Measurements from ENCODE around the gene SMPD2.

SMPD2 gene

GRCh38 chr6:109434456-109434855 lies 6.1 kb upstream of the SMPD2 start:
- Mint-ChIP-seq H3K36me3 (ENCODE audit: insufficient read depth) (peaks cover 6% of the 10 kb centered on the region), H3K9me3 (no peaks in the 10 kb centered on the region), H3K4me3 (no peak overlapping the region), H3K27ac (no peak overlapping the region), H3K27me3 (peaks cover 0 to 8% of the 10 kb centered on the region in 2 donors), H3K4me1 (ENCODE audit: low read depth in 2 of 2) (no peaks in the 10 kb centered on the region)
- DNase-seq (no peak), ATAC-seq (replicated peaks) (no peak)

- no peak overlapping the region for H3K27ac Mint-ChIP-seq
- no peak for ATAC-seq (replicated peaks)
- H3K36me3 Mint-ChIP-seq (ENCODE audit: insufficient read depth) = peaks cover 12% of the 10 kb centered on the region
- peaks cover under 1 to 1% of the 10 kb centered on the region in 2 donors for H3K4me1 Mint-ChIP-seq (ENCODE audit: low read depth in 2 of 2)
- DNase-seq = no peak
- H3K9me3 Mint-ChIP-seq = no peaks in the 10 kb centered on the region
- peaks cover 0 to 8% of the 10 kb centered on the region in 2 donors for H3K27me3 Mint-ChIP-seq
- no peak overlapping the region for H3K4me3 Mint-ChIP-seq
Measured at GRCh38 chr6:109436041-109436440, 4.5 kb upstream of the SMPD2 start.

GRCh38 chr6:109441069-109441816 lies 719 bp downstream of the SMPD2 start:
- peaks cover 31% of the 10 kb centered on the region for H3K36me3 Mint-ChIP-seq (ENCODE audit: insufficient read depth)

GRCh38 chr6:109442393-109442924 lies 1.9 kb downstream of the SMPD2 start:
- ATAC-seq (replicated peaks) = no peak
- H3K4me3 Mint-ChIP-seq = peak overlapping the region; percentile 88 to 96
- no peak for DNase-seq
- H3K9me3 Mint-ChIP-seq = no peaks in the 10 kb centered on the region
- peak overlapping the region; percentile 89 to 98 for H3K27ac Mint-ChIP-seq
- H3K4me1 Mint-ChIP-seq (ENCODE audit: low read depth in 2 of 2) = peaks cover 22 to 24% of the 10 kb centered on the region in 2 donors
- peaks cover 40% of the 10 kb centered on the region for H3K36me3 Mint-ChIP-seq (ENCODE audit: insufficient read depth)
- no peaks in the 10 kb centered on the region for H3K27me3 Mint-ChIP-seq

More at GRCh38 chr6:109441069-109441816, 719 bp downstream of the SMPD2 start:
- Mint-ChIP-seq H3K4me1 (ENCODE audit: low read depth in 2 of 2) (peaks cover 22 to 24% of the 10 kb centered on the region in 2 donors), H3K27ac (peak overlapping the region; percentile 89 to 98), H3K4me3 (peak overlapping the region; percentile 88 to 96), H3K27me3 (no peaks in the 10 kb centered on the region), H3K9me3 (no peaks in the 10 kb centered on the region)
- peak; percentile 55 for ATAC-seq (replicated peaks)
- peak; percentile 43 to 50 (median 45) for DNase-seq

GRCh38 chr6:109443425-109443950 lies 3.0 kb downstream of the SMPD2 start:
- no peak for ATAC-seq (replicated peaks)
- Mint-ChIP-seq H3K27me3 (no peaks in the 10 kb centered on the region), H3K36me3 (ENCODE audit: insufficient read depth) (peaks cover 48% of the 10 kb centered on the region), H3K9me3 (no peaks in the 10 kb centered on the region), H3K4me3 (peak overlapping the region in 1 of 2 donors; percentile 96), H3K27ac (peak overlapping the region; percentile 27 to 77), H3K4me1 (ENCODE audit: low read depth in 2 of 2) (peaks cover 31% of the 10 kb centered on the region in 2 donors)
- DNase-seq = no peak

- Mint-ChIP-seq H3K27me3 (no peaks in the 10 kb centered on the region), H3K27ac (no peak overlapping the region), H3K36me3 (ENCODE audit: insufficient read depth) (peaks cover 50% of the 10 kb centered on the region), H3K9me3 (no peaks in the 10 kb centered on the region), H3K4me3 (no peak overlapping the region), H3K4me1 (ENCODE audit: low read depth in 2 of 2) (peaks cover 43 to 45% of the 10 kb centered on the region in 2 donors)
- no peak for ATAC-seq (replicated peaks)
- no peak for DNase-seq
Measured at GRCh38 chr6:109445382-109445781, 4.9 kb downstream of the SMPD2 start.

GRCh38 chr6:109446072-109446471 lies 5.5 kb downstream of the SMPD2 start:
- Mint-ChIP-seq H3K4me3 (no peak overlapping the region), H3K27me3 (no peaks in the 10 kb centered on the region), H3K36me3 (ENCODE audit: insufficient read depth) (peaks cover 47% of the 10 kb centered on the region), H3K27ac (peak overlapping the region in 1 of 2 donors; percentile 73), H3K9me3 (no peaks in the 10 kb centered on the region), H3K4me1 (ENCODE audit: low read depth in 2 of 2) (peaks cover 47 to 49% of the 10 kb centered on the region in 2 donors)
- DNase-seq (no peak), ATAC-seq (replicated peaks) (no peak)

- Mint-ChIP-seq H3K4me1 (ENCODE audit: low read depth in 2 of 2) (peaks cover 42 to 44% of the 10 kb centered on the region in 2 donors), H3K27ac (peak overlapping the region in 1 of 2 donors; percentile 73), H3K36me3 (ENCODE audit: insufficient read depth) (peaks cover 43% of the 10 kb centered on the region), H3K4me3 (no peak overlapping the region), H3K9me3 (no peaks in the 10 kb centered on the region), H3K27me3 (no peaks in the 10 kb centered on the region)
- ATAC-seq (replicated peaks) (no peak), DNase-seq (no peak)
Measured at GRCh38 chr6:109446541-109446940, 6.0 kb downstream of the SMPD2 start.

- Mint-ChIP-seq H3K27me3 (no peaks in the 10 kb centered on the region), H3K4me3 (peak overlapping the region in 1 of 2 donors; percentile 6), H3K9me3 (no peaks in the 10 kb centered on the region), H3K27ac (no peak overlapping the region), H3K4me1 (ENCODE audit: low read depth in 2 of 2) (peaks cover 39 to 42% of the 10 kb centered on the region in 2 donors), H3K36me3 (ENCODE audit: insufficient read depth) (peaks cover 48% of the 10 kb centered on the region)
- ATAC-seq (replicated peaks) = no peak
- DNase-seq = no peak
Measured at GRCh38 chr6:109447087-109447486, 6.6 kb downstream of the SMPD2 start.

- ATAC-seq (replicated peaks) (no peak), DNase-seq (no peak)
- H3K4me3 Mint-ChIP-seq = peak overlapping the region in 1 of 2 donors; percentile 6
- H3K9me3 Mint-ChIP-seq = no peaks in the 10 kb centered on the region
- H3K36me3 Mint-ChIP-seq (ENCODE audit: insufficient read depth) = peaks cover 48% of the 10 kb centered on the region
- H3K4me1 Mint-ChIP-seq (ENCODE audit: low read depth in 2 of 2) = peaks cover 35 to 42% of the 10 kb centered on the region in 2 donors
- H3K27ac Mint-ChIP-seq = peak overlapping the region; percentile 42 to 77
- no peaks in the 10 kb centered on the region for H3K27me3 Mint-ChIP-seq
Measured at GRCh38 chr6:109447878-109448555, 7.5 kb downstream of the SMPD2 start.

GRCh38 chr6:109448615-109449014 lies 8.1 kb downstream of the SMPD2 start:
- Mint-ChIP-seq H3K27ac (peak overlapping the region in 1 of 2 donors; percentile 77), H3K9me3 (no peaks in the 10 kb centered on the region), H3K4me3 (peak overlapping the region in 1 of 2 donors; percentile 55), H3K4me1 (ENCODE audit: low read depth in 2 of 2) (peaks cover 32 to 36% of the 10 kb centered on the region in 2 donors), H3K27me3 (no peaks in the 10 kb centered on the region), H3K36me3 (ENCODE audit: insufficient read depth) (peaks cover 51% of the 10 kb centered on the region)
- DNase-seq (no peak), ATAC-seq (replicated peaks) (no peak)

GRCh38 chr6:109449064-109449794 lies 8.7 kb downstream of the SMPD2 start:
- H3K4me1 Mint-ChIP-seq (ENCODE audit: low read depth in 2 of 2) = peaks cover 37 to 41% of the 10 kb centered on the region in 2 donors
- no peak for DNase-seq
- H3K36me3 Mint-ChIP-seq (ENCODE audit: insufficient read depth) = peaks cover 55% of the 10 kb centered on the region
- H3K9me3 Mint-ChIP-seq = no peaks in the 10 kb centered on the region
- H3K27ac Mint-ChIP-seq = peak overlapping the region; percentile 77 to 85
- H3K4me3 Mint-ChIP-seq = peak overlapping the region; percentile 55 to 71
- H3K27me3 Mint-ChIP-seq = no peaks in the 10 kb centered on the region
- ATAC-seq (replicated peaks) = no peak

Measured in effector memory CD8-positive, alpha-beta T cell (primary cell).